Stomach (tissue), 9 donors: ENCODE measurements around the gene PPP1R9A. TPM values are rescaled to one million over a fixed set of nuclear protein-coding genes. Genes with fewer than 3 reads are reported as not detected.

Source experiments
- DNase-seq, 2 donors: peaks; one replicate each; pipeline versions ENCODE4 v3.0.0 to v3.0.0-alpha.2; 2013 to 2019
- H3K27ac ChIP-seq, 5 donors: fragments of 200-600 bp in 4 of 5; sonication (generic) in 4 of 5; one replicate each; pipeline ENCODE4 v1.5.1; 2013 to 2019; ENCODE audit warnings: mild to moderate bottlenecking in 1 of 5, moderate library complexity in 1 of 5
- H3K27me3 ChIP-seq, 3 donors: fragments of 200-600 bp; sonication (generic); one replicate each; pipeline ENCODE4 v1.5.1; 2017 to 2019; ENCODE audit warnings: mixed run types in 1 of 3
- H3K36me3 ChIP-seq, 4 donors: fragments of 200-600 bp; sonication (generic); 1 replicate in 3 of 4; 2 replicates in 1 of 4; pipeline ENCODE4 v1.5.1; 2016 to 2019
- H3K4me1 ChIP-seq, 4 donors: fragments of 200-600 bp; sonication (generic); one replicate each; pipeline ENCODE4 v1.5.1; 2016 to 2019
- H3K4me3 ChIP-seq, 4 donors: fragments of 200-600 bp; sonication (generic) in 3 of 4; one replicate each; pipeline ENCODE4 v1.5.1; 2016 to 2019; ENCODE audit warnings: mild to moderate bottlenecking in 1 of 4
- H3K9me3 ChIP-seq, 4 donors: fragments of 200-600 bp; sonication (generic); one replicate each; pipeline ENCODE4 v1.5.1; 2016 to 2019
- CTCF ChIP-seq, 7 experiments: fragments of 450-650 bp in 4 of 7; fragments of 200-600 bp in 3 of 7; sonication (generic) in 3 of 7; IDR thresholded peaks; one replicate each; pipeline ENCODE4 v1.5.1; 2016 to 2019; ENCODE audit warnings: antibody characterized with exemption in 7 of 7, control low read depth in 2 of 7, mild to moderate bottlenecking in 1 of 7
- EP300 ChIP-seq: sonication (generic); formaldehyde crosslinking; IDR thresholded peaks from one replicate; pipeline ENCODE4 v1.6.1; 2017; ENCODE audit warnings: antibody characterized with exemption
- POLR2A ChIP-seq, 4 donors: fragments of 450-650 bp; IDR thresholded peaks; one replicate each; pipeline ENCODE4 v1.6.1; 2016; ENCODE audit warnings: antibody characterized with exemption in 4 of 4, control low read depth in 2 of 4, mild to moderate bottlenecking in 1 of 4, moderate library complexity in 1 of 4
- POLR2AphosphoS5 ChIP-seq, 3 donors: sonication (generic); formaldehyde crosslinking; IDR thresholded peaks; one replicate each; pipeline ENCODE4 v1.6.1; 2016; ENCODE audit warnings: antibody characterized with exemption in 3 of 3
- WGBS, 5 donors: extraction: QIAGEN DNeasy Blood & Tissue Kit in 3 of 5; methylation state at CpG; one replicate each; pipeline versions ENCODE4 v1.1.5 to v1.1.7; 2013 to 2018; 5-methylcytosine and 5-hydroxymethylcytosine counted together
- intact Hi-C: fragments of 100-400 bp; cut with DNase I; formaldehyde crosslinking; loops from one replicate; pipeline ENCODE4 v1.15.1; 2023; ENCODE audit warnings: low total_unique reads
- polyA plus RNA-seq, 3 donors: library from polyadenylated mRNA; stranded (reverse); fragments of 200-250 nt; gene quantifications; one replicate each; pipeline ENCODE4 v1.2.3, GENCODE V29; 2013
- total RNA-seq, 5 donors: library from RNA; depleted of rRNA; stranded (reverse); fragments of >200 nt; gene quantifications; one replicate each; pipeline versions ENCODE4 v1.1.0 to v1.2.3, GENCODE V29; 2014 to 2016
- donor health status: healthy with polysubstance abuse.
- donor health status: Bipolar disorder and iron deficiency.
- donor health status: healthy.

PPP1R9A gene
- total and polyA plus RNA-seq, 8 donors = 1.4 to 37.1 (median 12.5) TPM

GRCh38 chr7:95041031-95041430 is 133.6 kb downstream of the PPP1R9A start:
- Histone ChIP-seq H3K4me3 (no peak overlapping the region), H3K36me3 (no peaks in the 10 kb centered on the region), H3K9me3 (no peaks in the 10 kb centered on the region), H3K27ac (no peak overlapping the region), H3K27me3 (no peaks in the 10 kb centered on the region), H3K4me1 (peaks cover 0 to 17% (median 0%) of the 10 kb centered on the region in 4 donors)
- 70 to 83% (median 81%) methylated on average over 4 of the region's 4 CpGs for WGBS, 5 donors
- intact Hi-C loops = no loop called here
- no peak for TF ChIP-seq POLR2AphosphoS5 (IDR thresholded peaks at IDR 0.05)
- TF ChIP-seq POLR2A (IDR thresholded peaks at IDR 0.05) = no peak
- no peak for TF ChIP-seq CTCF (IDR thresholded peaks at IDR 0.05)
- no peak for TF ChIP-seq EP300
- DNase-seq = peak in 1 of 2 donors; percentile 20

GRCh38 chr7:95045236-95045923 is 138.0 kb downstream of the PPP1R9A start:
- DNase-seq = no peak

GRCh38 chr7:95046494-95047240 is 139.3 kb downstream of the PPP1R9A start:
- 31 to 49% (median 37%) methylated on average over 7 of the region's 7 CpGs for WGBS, 5 donors
- no peak for TF ChIP-seq POLR2AphosphoS5 (IDR thresholded peaks at IDR 0.05)
- TF ChIP-seq CTCF (IDR thresholded peaks at IDR 0.05) = no peak
- no peak for TF ChIP-seq POLR2A (IDR thresholded peaks at IDR 0.05)
- TF ChIP-seq EP300 = no peak

More at GRCh38 chr7:95045236-95045923, 138.0 kb downstream of the PPP1R9A start:
- Histone ChIP-seq H3K4me3 (no peak overlapping the region), H3K27ac (no peak overlapping the region), H3K4me1 (peaks cover 0 to 35% (median 13%) of the 10 kb centered on the region in 4 donors), H3K9me3 (no peaks in the 10 kb centered on the region), H3K36me3 (no peaks in the 10 kb centered on the region), H3K27me3 (no peaks in the 10 kb centered on the region)
- no peak for TF ChIP-seq POLR2A (IDR thresholded peaks at IDR 0.05)
- no peak for TF ChIP-seq POLR2AphosphoS5 (IDR thresholded peaks at IDR 0.05)
- no peak for TF ChIP-seq EP300
- 85 to 93% (median 88%) methylated on average over 8 of the region's 8 CpGs for WGBS, 5 donors
- intact Hi-C loops = no loop called here

GRCh38 chr7:95047291-95047690 is 139.9 kb downstream of the PPP1R9A start:
- intact Hi-C loops = no loop called here
- H3K27ac ChIP-seq = no peak overlapping the region

More at GRCh38 chr7:95046494-95047240, 139.3 kb downstream of the PPP1R9A start:
- no peak overlapping the region for H3K27ac ChIP-seq
- no peak overlapping the region for H3K4me3 ChIP-seq
- no peaks in the 10 kb centered on the region for H3K9me3 ChIP-seq
- no peak for DNase-seq
- no peaks in the 10 kb centered on the region for H3K36me3 ChIP-seq
- H3K4me1 ChIP-seq = peaks cover 0 to 25% (median 13%) of the 10 kb centered on the region in 4 donors
- intact Hi-C loops = no loop called here
- H3K27me3 ChIP-seq = no peaks in the 10 kb centered on the region

More at GRCh38 chr7:95047291-95047690, 139.9 kb downstream of the PPP1R9A start:
- Histone ChIP-seq H3K27me3 (no peaks in the 10 kb centered on the region), H3K4me1 (peaks cover 0 to 25% (median 13%) of the 10 kb centered on the region in 4 donors), H3K4me3 (no peak overlapping the region), H3K9me3 (no peaks in the 10 kb centered on the region), H3K36me3 (no peaks in the 10 kb centered on the region)
- no peak for DNase-seq
- TF ChIP-seq EP300 (no peak), CTCF (IDR thresholded peaks at IDR 0.05) (no peak), POLR2AphosphoS5 (IDR thresholded peaks at IDR 0.05) (no peak), POLR2A (IDR thresholded peaks at IDR 0.05) (no peak)
